ENCODE data around the gene C22orf42. TPM values are rescaled to one million over a fixed set of nuclear protein-coding genes. Genes with fewer than 3 reads are reported as not detected.

The C22orf42 gene
- total and polyA plus RNA-seq, 2 donors (not counting 1 experiment from before 2014, with no cell fraction given) = not detected

DNA sequence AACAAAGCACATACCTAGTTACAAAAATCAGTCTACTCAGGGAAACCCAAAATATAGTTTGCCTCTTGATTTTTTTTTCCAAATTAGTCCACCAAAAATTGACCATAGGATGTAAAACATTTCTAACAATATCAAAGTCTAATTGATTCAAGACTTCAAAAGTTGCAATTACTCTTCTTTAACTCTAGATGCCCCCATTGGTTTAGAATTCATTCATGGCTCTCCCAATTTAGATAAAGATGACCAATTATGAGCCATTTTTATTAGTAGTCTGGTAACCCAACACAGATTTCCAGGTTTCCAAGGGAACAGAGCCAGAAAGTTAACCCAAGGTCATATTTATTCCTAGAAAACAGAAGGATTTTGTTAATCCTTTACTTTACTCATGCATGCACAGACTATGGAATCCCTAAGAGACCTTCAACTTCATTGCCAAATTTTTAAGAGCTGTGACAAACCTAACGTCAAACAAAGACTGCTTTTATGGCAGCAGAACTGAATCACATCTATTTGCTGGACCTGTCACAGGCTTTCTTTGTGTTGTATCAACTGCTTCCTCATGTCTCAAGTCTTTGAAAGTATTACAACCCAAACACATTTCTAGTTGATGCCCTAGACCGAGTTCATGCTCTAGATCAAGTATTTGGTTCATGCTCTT, 55.3 kb downstream of the C22orf42 start:
- H3K27me3 ChIP-seq (replicated peaks in 1 of 4; ENCODE audit: control extremely low read depth in 1 of 4, control insufficient read depth in 3 of 4, insufficient read depth in 4 of 4, low read length in 3 of 4) = peaks cover 0 to 5% (median 2%) of the 10 kb centered on the region in 4 experiments
- H3K36me3 ChIP-seq (replicated peaks in 1 of 2; ENCODE audit: control extremely low read depth in 1 of 2, control insufficient read depth in 1 of 2, extremely low read depth in 1 of 2, insufficient read depth in 2 of 2, low read length in 1 of 2) = no peaks in the 10 kb centered on the region
- H3K27ac ChIP-seq (ENCODE audit: low read length in 2 of 2) = no peak overlapping the region
- H3K9ac ChIP-seq (ENCODE audit: low read length) = no peak overlapping the region
- H3K4me1 Mint-ChIP-seq = no peaks in the 10 kb centered on the region
- no peak overlapping the region for H3K4me3 ChIP-seq (ENCODE audit: control extremely low read depth in 1 of 5, extremely low read depth in 1 of 5, insufficient read depth in 1 of 5, low read depth in 2 of 5, low read length in 4 of 5)
- H3K4me2 ChIP-seq (replicated peaks; ENCODE audit: low read depth, low read length, poor library complexity, severe bottlenecking) = no peak overlapping the region
- WGBS (ENCODE audit: insufficient coverage) = 54% methylated on average over 2 of the region's 2 CpGs
- intact Hi-C loops (cut with micrococcal nuclease) = loop anchor here (1.0 to 10.0 kb wide), 3 partner anchors 103 to 370 kb away; no protein-coding TSS in a partner anchor
- H3K4me1 ChIP-seq (ENCODE audit: control insufficient read depth in 2 of 2, insufficient read depth in 2 of 2, low read length in 2 of 2) = no peaks in the 10 kb centered on the region
- CTCF ChIA-PET = interaction anchor here (1.0 to 3.5 kb wide), 5 partner anchors 104 to 897 kb away, joined by 3 to 35 read pairs (median 4); no protein-coding TSS in a partner anchor
- DNase-seq (peak; percentile 41), ATAC-seq (ENCODE audit: low read depth) (no peak)
- no peak overlapping the region for H3K27ac Mint-ChIP-seq
- no peaks in the 10 kb centered on the region for H3K9me3 ChIP-seq (ENCODE audit: control extremely low read depth in 1 of 3, control insufficient read depth in 2 of 3, insufficient read depth in 1 of 3, low read length in 2 of 3)
- no peaks in the 10 kb centered on the region for H3K79me2 ChIP-seq (ENCODE audit: control insufficient read depth, insufficient read depth, low read length)
- H3K4me3 Mint-ChIP-seq = no peak overlapping the region
- peaks cover 37% of the 10 kb centered on the region for H3K27me3 Mint-ChIP-seq
- POLR2A ChIA-PET = no interaction called here
- no peaks in the 10 kb centered on the region for H3K9me3 Mint-ChIP-seq (ENCODE audit: insufficient read depth)
- H4K20me1 ChIP-seq (ENCODE audit: control insufficient read depth, insufficient read depth, low read length, poor library complexity, severe bottlenecking) = no peaks in the 10 kb centered on the region
- no peak for TF ChIP-seq EZH2 (IDR thresholded peaks at IDR 0.05; ENCODE audit: borderline replicate concordance, insufficient read depth, low read depth, low read length, poor library complexity, severe bottlenecking)
- TF ChIP-seq, protein P1, sequence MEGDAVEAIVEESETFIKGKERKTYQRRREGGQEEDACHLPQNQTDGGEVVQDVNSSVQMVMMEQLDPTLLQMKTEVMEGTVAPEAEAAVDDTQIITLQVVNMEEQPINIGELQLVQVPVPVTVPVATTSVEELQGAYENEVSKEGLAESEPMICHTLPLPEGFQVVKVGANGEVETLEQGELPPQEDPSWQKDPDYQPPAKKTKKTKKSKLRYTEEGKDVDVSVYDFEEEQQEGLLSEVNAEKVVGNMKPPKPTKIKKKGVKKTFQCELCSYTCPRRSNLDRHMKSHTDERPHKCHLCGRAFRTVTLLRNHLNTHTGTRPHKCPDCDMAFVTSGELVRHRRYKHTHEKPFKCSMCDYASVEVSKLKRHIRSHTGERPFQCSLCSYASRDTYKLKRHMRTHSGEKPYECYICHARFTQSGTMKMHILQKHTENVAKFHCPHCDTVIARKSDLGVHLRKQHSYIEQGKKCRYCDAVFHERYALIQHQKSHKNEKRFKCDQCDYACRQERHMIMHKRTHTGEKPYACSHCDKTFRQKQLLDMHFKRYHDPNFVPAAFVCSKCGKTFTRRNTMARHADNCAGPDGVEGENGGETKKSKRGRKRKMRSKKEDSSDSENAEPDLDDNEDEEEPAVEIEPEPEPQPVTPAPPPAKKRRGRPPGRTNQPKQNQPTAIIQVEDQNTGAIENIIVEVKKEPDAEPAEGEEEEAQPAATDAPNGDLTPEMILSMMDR (IDR thresholded peaks at IDR 0.05) = peak; percentile 79
- no peak overlapping the region for H2AFZ ChIP-seq (ENCODE audit: insufficient read depth, low read depth, low read length, poor library complexity, severe bottlenecking)

DNA sequence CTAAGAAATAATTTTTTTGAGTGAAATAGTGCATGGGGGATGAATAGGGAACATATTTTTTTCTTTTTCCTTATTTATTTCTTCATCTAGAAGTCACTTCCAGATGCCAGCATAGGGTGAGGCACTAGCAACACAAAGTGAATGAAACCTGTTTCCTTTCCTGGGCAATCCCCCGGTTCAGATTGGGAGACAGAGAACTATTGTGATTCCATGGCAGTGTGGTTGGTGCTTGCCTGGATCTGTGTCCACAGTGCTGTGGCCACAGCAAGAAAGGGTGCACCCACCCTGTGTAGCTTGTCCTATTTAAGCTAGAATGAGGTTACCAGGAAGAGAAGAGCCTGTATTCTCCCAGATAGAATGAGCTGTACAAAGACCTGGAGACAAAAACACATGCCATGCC, 58.4 kb downstream of the C22orf42 start:
- ATAC-seq (ENCODE audit: low read depth) (no peak), DNase-seq (no peak)
- CTCF ChIA-PET = interaction anchor here (0.8 to 1.2 kb wide), 2 partner anchors 165 to 344 kb away, joined by 3 to 6 read pairs; no protein-coding TSS in a partner anchor
- no peaks in the 10 kb centered on the region for H3K9me3 ChIP-seq (ENCODE audit: control extremely low read depth in 1 of 3, control insufficient read depth in 2 of 3, insufficient read depth in 1 of 3, low read length in 2 of 3)
- H3K9ac ChIP-seq (ENCODE audit: low read length) = no peak overlapping the region
- H3K27me3 Mint-ChIP-seq = peaks cover 29% of the 10 kb centered on the region
- H3K27ac Mint-ChIP-seq = no peak overlapping the region
- peaks cover 0 to 4% (median 0%) of the 10 kb centered on the region in 4 experiments for H3K27me3 ChIP-seq (replicated peaks in 1 of 4; ENCODE audit: control extremely low read depth in 1 of 4, control insufficient read depth in 3 of 4, insufficient read depth in 4 of 4, low read length in 3 of 4)
- no peak overlapping the region for H3K4me3 ChIP-seq (ENCODE audit: control extremely low read depth in 1 of 5, extremely low read depth in 1 of 5, insufficient read depth in 1 of 5, low read depth in 2 of 5, low read length in 4 of 5)
- H3K9me3 Mint-ChIP-seq (ENCODE audit: insufficient read depth) = no peaks in the 10 kb centered on the region
- no peak overlapping the region for H3K27ac ChIP-seq (ENCODE audit: low read length in 2 of 2)
- H3K4me1 ChIP-seq (ENCODE audit: control insufficient read depth in 2 of 2, insufficient read depth in 2 of 2, low read length in 2 of 2) = no peaks in the 10 kb centered on the region
- POLR2A ChIA-PET = no interaction called here
- no CpG with 5 or more reads among the region's 1 CpG for WGBS (ENCODE audit: insufficient coverage)
- intact Hi-C loops (cut with micrococcal nuclease) = loop anchor here (10.0 kb wide), 1 partner anchor 344 kb away; no protein-coding TSS in a partner anchor
- H2AFZ ChIP-seq (ENCODE audit: insufficient read depth, low read depth, low read length, poor library complexity, severe bottlenecking) = no peak overlapping the region
- H3K36me3 ChIP-seq (replicated peaks in 1 of 2; ENCODE audit: control extremely low read depth in 1 of 2, control insufficient read depth in 1 of 2, extremely low read depth in 1 of 2, insufficient read depth in 2 of 2, low read length in 1 of 2) = no peaks in the 10 kb centered on the region
- H3K79me2 ChIP-seq (ENCODE audit: control insufficient read depth, insufficient read depth, low read length) = no peaks in the 10 kb centered on the region
- H3K4me3 Mint-ChIP-seq = no peak overlapping the region
- TF ChIP-seq, protein P1 (IDR thresholded peaks at IDR 0.05) = no peak
- no peak for TF ChIP-seq EZH2 (IDR thresholded peaks at IDR 0.05; ENCODE audit: borderline replicate concordance, insufficient read depth, low read depth, low read length, poor library complexity, severe bottlenecking)
- no peak overlapping the region for H3K4me2 ChIP-seq (replicated peaks; ENCODE audit: low read depth, low read length, poor library complexity, severe bottlenecking)
- no peaks in the 10 kb centered on the region for H4K20me1 ChIP-seq (ENCODE audit: control insufficient read depth, insufficient read depth, low read length, poor library complexity, severe bottlenecking)
- H3K4me1 Mint-ChIP-seq = no peaks in the 10 kb centered on the region
